Measurements from ENCODE around the gene GPC3.

Gene GPC3

DNA sequence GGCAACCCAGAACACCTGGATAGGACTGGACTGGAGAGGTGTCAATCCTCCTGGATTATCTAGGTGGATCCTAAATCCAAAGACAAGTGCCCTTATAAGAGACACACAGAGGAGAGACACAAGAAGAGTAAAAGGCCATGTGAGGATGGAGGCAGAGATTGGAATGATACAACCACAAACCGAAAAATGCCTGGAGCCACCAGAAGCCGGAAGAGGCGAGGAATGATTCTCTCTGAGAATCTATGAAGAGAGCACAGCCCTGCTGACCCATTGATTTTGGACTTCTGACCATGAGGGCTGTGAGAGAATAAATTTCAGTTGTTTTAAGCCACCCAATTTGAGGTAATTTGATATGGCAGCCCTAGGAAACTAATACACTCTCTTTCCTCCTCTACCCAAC, 20.1 kb downstream of the GPC3 start:
- DNase-seq: no peak

DNA sequence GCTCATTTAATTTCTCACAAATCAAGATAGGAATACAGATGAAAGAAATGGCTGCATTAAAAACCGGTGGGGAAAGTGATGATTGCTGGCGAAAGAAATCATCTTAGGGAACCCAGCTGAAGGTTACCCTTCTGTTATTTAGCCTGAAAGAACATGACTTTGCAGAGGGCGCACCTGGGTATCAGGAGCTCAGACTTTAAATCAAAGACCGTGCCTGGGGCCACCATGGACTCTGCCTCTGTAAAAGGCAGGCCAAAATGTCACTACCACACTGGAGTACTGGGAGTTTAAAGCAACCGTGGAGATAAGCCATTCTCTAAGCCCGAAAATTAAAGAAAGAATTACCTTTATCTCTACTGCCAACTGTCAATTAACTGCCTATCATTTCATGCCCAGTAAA, 24.3 kb downstream of the GPC3 start:
- no peak for DNase-seq

DNA sequence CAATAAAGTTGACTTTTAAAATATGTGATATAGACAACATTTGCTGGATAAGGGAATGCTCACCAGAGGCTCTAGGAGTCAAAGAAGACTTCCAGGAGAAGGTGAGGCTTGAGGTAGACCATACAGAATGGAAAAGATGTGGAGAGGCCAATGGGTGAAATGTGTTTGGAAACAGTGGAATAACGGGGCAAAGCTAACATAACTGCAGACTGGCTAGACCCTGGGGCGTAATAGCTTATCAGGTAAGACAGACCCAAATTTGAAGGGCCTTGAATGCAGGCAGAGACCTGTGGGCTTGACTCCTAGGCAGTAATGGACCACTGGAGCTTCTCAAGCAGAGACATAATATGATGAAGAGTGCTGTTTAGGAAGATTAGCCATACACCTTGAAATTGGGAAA, 25.4 kb downstream of the GPC3 start:
- no peak for DNase-seq

DNA sequence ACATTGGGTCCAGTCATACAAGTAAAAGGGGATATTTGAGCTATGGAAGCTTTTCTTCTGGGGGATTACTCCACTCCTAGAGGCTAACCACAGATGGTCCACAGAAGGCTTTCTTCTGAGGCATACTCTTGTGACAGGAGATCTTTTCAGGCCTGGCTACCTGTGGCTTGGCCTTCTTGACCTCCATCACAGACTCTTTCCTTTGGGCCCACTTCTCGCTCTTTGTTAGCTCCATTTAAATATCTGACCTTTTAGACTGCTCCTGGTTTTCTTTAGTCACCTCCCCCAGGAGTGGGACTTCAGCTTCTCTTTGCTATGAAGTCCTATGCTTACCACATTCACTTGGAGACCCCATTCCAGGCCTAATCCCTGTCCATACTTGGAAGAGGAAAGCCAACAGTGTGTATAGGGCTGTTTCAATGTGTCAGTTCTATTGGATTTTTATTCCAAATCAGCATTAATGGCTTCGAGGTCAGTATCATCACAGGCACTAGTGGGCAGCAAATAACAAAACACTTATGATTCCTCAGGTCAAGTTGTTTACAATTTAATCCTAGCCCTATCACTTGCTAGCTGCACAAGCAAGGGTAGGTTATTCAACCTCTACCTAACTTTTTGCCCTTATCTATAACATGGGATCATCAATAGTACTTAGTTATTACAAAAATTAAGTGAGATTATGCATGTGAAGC, 26.3 kb downstream of the GPC3 start:
- DNase-seq: no peak

DNA sequence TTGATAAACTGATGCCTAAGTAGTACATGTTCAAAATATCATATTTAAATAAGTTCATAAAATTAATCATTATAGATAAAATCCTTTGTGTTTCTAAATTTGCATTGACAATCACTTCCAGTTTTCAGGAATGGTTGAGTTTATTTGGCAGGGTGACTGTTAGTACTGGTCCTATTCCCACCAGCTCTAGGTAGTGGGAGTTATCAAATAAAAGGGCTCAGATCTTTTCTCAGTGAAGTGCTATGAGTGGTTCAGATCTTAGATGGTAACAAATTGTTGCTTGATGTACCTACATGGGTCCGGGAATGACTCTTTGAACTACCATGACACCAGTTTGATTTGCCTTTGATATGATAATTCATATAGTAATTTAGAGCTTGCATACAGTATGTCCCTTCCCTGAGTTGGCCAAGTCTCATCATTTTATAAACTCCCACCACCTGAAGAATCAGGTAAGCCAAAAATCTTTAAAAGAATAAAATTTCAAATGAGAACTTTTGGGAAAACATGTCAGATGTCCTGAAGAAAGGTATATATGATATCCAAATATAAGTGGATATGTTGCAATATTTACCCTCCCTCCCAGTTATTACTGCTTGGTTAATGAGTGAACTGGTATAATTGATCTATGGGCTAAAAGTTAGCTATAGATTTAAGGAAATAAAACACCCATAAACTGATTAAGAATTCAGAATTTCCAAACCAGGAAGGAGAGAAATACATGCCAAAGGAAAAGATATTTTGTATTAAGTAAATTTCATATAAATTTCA, 28.6 kb downstream of the GPC3 start:
- no peak for DNase-seq

DNA sequence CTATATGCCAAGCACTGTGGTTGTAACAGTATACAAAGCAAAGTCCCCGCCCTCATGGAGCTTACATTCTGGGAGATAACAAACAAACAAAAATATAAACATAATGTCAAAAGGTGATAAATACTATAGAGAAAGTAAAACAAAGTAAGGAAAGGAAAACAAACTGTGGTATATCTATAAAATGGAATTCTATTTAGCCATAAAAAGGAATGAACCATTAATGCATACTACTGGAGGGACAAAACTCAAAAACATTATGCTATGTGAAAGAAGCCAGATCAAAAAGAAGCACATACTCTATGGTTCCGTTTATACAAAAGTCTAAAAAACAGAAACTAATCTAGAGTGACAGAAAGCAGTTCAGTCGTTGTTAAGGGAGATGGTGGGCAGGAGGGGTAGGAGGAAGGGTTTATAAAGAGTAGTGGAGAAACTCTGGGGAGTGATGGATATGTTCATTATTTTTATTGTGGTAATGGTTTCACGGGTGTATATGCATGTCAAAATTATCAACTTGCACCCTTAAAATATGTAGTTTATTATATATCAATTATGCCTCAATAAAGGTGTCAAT, 31.5 kb downstream of the GPC3 start:
- no peak for DNase-seq

DNA sequence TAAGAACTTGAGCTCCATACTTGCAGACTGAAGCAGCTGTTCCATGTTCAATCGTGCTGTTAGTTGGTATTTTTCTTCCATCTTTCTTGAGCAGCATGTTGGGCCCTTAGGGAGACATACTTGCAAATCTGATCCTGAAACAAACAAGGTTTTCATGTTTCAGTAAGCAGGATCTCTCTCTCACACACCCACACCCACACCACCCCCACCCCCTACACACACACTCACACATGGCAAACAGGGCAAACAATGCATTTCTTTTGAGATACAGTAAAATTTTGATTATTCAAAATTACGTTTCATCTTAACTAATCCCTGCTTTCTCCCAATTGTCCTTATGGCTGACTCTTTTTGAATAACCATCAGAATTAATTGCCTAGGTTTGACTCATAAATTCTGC, 32.3 kb downstream of the GPC3 start:
- DNase-seq: no peak

DNA sequence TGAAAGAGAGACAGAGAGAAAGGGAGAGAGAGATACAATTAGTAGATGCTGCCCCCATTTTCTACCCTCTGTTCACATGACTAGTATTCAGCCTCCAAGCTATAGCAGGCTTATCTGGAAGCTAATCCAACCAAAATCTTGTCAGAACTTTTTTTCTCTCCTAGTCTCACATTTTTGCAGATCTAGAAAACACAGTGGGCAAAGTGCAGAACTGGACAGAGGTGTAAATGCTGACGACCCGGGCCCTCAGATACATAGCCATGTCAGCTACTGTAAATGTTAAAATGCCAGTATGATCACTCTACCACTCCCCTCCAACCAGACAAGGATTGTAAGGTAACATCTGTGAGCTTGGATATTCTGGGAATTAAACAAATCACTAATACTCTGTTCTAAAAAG, 34.3 kb downstream of the GPC3 start:
- DNase-seq: no peak

DNA sequence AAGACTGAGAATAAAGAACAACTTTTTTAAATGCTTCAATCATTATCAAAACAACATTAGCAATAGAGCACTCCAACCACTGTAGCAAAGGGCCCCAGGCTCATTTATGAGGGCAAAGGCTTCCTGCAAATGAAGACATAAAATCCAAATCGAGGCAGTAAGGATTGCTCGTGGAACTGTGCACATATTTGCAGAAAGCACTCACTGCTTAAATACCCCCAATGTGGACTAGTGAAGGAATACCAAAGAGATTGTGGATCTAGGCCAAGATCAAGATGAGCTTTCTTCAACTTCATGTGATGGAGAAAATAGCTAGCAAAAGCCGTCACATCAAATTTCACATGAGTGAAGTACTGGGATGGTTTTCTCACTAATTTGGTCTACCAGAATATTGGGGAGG, 35.2 kb downstream of the GPC3 start:
- DNase-seq: no peak

DNA sequence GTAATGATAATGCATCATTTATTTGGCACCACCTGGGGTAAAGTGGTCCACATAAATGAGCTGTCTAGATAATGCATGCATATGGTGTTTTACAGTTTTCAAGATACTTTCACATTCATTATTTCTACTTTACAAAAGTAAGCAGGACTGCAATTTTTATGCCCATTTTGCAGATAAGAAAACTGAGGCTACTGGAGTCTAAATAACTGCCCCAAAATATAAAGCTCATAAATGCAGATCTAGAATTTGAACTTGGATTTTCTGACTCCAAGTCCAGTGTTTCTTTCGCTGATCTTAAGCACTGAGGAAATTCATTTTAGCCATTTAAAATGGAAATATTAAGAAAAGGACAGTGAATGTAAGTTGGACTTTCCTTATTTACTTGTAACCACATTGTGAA, 36.5 kb downstream of the GPC3 start:
- DNase-seq: no peak

DNA sequence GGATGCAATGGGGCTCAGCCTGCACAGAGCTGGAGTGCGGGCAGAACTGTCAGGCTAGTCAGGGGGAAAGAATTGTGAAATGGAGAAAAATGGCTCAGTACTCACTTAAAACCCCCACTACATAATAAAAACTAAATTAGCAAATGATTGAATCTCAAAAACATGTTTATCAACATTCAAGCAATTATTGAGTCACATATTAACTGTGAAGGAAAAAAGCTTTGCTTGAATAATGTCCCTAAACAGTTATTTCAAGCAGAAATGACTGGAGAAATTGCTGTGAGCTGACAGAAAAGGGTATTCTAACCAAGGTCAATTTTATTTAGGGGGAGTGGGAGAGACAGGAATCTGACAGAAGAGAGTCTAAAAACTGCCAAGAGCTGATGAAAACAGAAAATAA, 37.4 kb downstream of the GPC3 start:
- no peak for DNase-seq

DNA sequence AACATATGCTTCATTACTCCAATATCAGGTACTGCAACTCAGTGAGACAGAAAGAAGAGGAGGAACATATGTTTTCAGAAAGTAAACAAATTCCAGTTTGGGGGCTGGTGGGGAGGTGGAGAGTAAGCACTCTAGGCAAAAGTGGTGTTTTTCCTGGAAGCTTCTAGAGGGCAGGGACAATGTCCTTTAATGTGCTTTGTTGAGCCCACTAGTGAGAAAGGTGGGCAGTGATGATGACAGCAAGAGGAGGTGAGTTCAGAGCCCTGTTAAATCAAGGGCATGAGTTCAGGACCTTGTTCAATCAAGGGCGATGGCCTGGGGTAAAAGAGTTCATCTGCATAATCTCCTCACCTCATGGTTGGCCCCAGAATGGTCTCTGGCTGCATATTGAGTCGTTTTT, 38.4 kb downstream of the GPC3 start:
- DNase-seq: no peak

DNA sequence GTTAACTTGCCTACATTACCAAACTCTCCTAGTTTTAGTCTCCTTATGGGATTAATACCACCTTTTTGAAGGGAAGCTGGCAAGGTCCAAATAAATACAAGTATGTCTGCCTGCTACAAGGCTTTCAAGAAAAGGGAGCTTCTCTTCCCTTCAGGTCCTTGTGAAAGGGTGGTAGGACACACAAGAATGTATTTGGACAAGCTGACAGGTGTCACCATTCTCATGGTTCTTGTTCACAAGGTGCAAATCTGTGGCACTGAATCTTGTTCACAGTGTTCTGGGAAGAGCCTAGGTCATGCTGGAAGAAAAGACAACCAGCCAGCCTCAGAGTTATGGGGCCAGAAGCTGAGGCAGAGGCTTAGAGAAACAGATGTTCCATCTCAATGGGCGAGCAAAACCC, 41.9 kb downstream of the GPC3 start:
- no peak for DNase-seq

DNA sequence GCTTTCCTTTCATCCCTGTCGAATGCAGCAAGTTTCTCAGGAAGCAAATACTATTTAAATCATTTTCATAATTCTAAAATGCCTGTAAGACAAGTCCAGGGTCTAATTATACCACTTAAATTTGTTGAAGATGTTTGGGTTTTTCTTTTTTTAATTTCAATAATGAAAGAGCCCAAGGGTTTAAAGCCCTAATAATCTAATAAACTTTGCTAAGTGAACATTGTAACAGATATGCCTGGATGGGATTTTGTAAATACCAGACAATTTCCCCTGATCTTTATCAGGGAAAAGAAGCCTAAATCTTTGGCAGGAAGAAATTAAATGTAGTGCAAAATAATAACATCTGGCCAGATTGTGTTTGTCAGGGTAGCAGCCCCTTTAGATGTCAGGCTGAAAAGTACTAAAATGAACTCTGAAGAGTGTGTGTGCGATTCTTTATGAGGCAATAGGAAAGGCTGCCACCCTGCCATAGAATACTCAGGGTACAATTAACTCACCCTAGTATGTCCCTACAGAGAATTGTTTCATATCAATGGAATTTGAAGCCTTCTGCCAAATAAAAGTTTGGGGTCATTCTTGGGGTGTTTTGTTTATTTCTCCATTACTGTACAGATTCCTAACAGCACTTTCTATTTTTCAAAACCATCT, 45.6 kb downstream of the GPC3 start:
- no peak for DNase-seq

DNA sequence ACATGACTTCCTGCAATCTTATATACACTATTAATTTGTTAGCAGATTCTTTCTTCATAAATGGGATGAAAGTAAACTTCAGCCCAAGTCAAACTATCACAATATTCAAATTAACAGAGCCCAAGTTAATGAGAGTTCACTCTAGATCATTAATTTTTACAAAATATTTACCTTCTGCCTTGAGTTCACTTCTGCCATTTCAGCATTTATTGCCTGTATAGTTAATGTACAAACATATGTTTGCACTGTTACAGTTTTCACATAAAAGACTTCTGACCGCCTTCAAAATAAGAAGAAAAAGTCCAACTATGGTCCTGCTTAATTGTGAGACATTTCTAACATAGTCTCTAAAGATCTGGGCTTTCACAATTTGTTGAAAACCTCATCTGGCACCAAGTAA, 46.9 kb downstream of the GPC3 start:
- no peak for DNase-seq

DNA sequence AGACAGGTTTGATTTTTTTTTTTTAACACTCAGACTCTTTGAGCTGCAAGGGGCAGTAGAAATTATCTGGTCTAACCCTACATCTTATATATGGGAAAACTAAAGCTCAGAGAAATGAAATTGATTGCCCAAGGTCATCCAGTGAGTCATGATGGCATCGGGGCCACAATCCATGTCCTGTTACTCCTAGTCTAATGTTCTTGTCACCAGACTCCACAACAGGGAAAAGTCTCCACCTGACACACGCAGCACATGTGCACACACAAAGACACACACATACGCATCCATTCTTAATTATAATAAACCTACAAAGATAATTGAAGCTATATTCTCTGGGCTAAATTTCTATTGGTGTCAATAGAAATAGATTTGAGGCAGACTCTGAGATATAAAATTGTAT, 48.4 kb downstream of the GPC3 start:
- no peak for DNase-seq

DNA sequence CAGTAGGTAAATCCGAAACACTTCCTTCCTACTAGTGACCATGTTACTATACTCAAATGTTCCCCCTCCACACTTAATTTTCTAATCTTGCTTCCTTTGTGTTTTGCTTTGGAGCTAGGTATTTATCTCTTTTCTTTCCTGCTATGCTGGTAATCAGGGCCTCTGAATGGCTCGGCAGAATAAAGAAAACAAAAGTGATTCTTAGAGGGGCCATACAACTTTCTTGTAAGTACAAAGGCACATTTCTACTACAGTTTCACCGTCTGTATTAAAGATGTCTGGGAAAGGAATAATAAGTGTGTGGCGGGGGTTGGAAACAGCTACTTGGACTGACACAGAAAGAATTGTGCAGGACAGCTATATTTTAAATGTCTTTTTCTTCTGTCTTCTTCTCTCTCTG, 50.3 kb downstream of the GPC3 start:
- no peak for DNase-seq

DNA sequence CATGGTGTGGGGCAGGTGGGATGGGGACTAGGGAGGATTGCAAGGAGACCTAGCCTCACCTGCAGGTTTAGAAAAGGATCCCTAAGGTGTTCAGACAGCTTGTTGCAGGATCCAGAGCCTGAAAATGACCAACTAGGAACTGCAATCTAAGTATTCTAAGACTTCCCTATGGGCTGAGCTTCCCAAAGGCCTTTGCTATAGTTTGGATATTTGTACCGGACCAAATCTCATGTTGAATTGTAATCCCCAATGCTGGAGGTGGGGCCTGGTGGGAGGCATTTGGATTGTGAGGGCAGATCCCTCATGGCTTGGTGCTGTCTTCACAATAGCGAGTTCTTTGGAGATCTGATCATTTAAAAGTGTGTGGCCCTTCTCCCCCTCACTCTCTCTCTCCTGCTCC, 52.1 kb downstream of the GPC3 start:
- DNase-seq: no peak

DNA sequence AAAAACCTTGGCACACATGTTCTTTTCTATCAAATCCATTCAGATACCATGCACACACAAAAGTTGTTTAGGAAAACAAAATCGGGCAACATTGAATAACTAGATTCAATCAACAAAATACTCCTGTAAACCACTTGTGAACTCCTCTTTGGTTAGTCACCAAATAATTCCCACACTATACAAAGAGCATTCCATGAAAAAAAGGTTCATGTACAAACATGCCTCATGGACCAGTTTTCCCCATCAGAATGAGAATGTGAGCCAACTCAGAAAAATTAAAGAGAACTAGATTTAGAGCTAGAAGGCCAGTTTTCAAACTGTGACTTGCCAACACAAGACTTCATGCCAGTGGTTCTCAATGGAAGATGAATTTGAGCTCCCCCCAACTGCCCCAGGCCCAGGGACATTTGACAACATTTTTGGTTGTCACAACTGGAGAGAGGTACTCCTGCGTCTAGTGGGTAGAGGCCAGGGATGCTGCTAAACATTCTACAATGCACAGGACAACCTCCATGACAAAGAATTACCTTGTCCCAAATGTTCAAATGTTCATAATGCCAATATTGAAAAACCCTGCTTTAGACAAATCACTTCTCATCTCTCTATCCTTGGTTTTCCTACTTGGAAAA, 55.4 kb downstream of the GPC3 start:
- no peak for DNase-seq

DNA sequence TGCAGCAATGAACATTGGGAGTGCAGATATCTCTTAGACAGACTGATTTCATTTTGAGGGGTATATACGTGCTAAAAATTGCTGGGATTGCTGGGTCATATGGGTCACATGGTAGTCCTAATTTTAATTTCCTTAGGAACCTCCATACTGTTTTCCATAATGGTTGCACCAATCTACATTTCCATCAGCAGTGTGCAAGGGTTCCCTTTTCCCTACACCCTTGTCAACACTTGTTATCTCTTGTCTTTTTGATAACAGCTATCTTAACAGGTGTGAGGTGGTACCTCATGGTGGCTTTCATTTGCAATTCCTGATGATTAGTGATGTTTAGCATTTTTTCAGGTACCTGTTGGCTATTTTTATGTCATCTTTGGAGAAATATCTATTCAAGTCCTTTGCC, 57.0 kb downstream of the GPC3 start:
- no peak for DNase-seq

DNA sequence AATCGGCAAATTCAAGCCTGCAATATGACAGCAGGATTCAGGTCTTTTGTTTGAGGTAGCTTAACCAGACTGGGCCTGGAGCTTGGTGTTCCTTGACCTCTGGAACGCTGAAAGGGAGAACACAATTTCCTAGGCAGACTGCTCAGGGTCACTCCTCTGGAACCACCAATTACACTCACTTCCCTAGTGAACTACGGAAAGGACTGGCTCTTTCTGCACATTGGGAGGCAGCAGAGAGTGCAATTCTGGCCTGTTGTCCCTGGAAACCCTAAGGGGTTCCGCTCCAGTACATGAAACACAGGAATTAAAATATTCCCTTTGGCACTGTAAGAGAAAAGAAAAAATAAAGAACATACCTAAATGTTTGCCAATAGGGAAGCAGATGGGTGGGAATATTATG, 58.6 kb downstream of the GPC3 start:
- no peak for DNase-seq

DNA sequence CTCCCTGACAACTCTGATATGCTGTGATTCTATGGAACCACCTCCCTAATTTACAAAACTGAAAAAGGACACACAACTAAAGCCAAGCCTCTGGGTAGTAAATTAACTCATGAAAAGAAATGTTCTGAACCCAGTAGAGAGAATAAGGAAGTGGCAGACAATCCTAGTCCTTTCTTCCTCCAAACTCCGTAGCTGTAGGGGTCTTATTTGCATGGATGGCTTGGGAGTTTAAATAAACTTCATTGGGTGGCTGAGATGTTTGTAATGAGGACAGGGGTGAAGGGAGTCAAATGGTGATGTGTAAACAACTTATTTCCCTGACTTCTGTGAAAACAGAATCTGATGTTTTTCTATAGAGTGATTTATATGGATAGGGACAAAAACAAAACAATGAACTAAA, 59.3 kb downstream of the GPC3 start:
- DNase-seq: no peak

DNA sequence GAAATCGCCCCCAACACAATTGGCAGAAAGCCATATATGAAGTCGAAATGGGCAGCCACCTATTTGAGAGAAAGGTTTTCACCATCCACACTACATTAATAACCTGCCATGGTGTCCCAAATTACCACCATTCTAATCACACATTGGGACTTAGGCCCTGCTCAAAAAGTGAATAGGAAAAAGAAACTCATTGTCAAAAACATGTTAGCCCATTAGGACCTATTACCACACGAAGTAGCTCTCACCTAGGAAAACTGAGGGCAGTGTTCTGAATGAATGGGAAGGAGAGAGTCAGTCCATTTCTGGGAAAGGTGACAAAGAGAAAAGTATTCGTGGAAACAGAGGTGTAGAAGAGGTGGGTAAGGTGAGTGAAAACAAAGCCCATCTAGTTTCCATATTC, 60.8 kb downstream of the GPC3 start:
- DNase-seq: no peak

DNA sequence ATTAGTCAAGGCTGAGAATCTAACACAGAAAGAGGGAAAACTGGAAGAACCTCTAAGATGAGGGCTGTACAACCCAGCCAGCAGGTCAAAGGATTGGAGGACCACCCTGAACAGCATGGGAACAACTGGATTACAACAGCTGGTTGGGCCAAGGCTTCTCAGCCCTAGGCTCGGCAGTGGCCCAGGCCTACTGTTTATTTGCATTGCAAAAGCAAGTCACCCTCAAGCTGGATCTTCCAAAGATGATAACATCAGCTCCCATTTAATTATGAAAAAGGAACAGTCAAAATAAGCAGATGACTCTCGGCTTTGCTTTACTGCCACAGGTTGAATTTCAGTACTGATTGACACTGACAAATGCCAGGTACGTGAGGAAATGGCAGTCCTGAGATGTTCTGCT, 61.8 kb downstream of the GPC3 start:
- DNase-seq: no peak
